Activated B cell treated with CpG ODN at 0.5 μM for 24 hours (primary cell): ENCODE results near the gene VSIG10L2. TPM values are rescaled to one million over a fixed set of nuclear protein-coding genes. Genes with fewer than 3 reads are reported as not detected.

Source experiments
- ATAC-seq: fragments of 200-7000 bp; cut with Tn5 transposase; one replicate; pipeline ENCODE4 v1.10.0; 2021; ENCODE audit warnings: low read depth, mild to moderate bottlenecking, moderate library complexity
- CTCF ChIA-PET: fragments of 350-600 bp; sonication (Branson Sonifier 250); formaldehyde crosslinking; loops from one replicate; lab custom pipeline; 2021; ENCODE audit warnings: antibody characterized with exemption; lab: Charles Lee
- POLR2A ChIA-PET: fragments of 350-600 bp; sonication (Branson Sonifier 250); formaldehyde crosslinking; loops from one replicate; lab custom pipeline; 2021; ENCODE audit warnings: antibody characterized with exemption; lab: Charles Lee
- DNase-seq: peaks from one replicate; pipeline ENCODE4 v3.0.0; 2022
- H3K27ac Mint-ChIP-seq: one replicate; pipeline ENCODE4 v1.8.0; 2020; ENCODE audit warnings: mixed read lengths
- H3K27me3 Mint-ChIP-seq: one replicate; pipeline ENCODE4 v1.8.0; 2021; ENCODE audit warnings: mixed read lengths
- H3K36me3 Mint-ChIP-seq: one replicate; pipeline ENCODE4 v1.8.0; 2021; ENCODE audit warnings: low read depth, mixed read lengths
- H3K4me1 Mint-ChIP-seq: one replicate; pipeline ENCODE4 v1.8.0; 2021; ENCODE audit warnings: mixed read lengths
- H3K4me3 Mint-ChIP-seq: one replicate; pipeline ENCODE4 v1.8.0; 2020; ENCODE audit warnings: mild to moderate bottlenecking, mixed read lengths
- H3K9me3 Mint-ChIP-seq: one replicate; pipeline ENCODE4 v1.8.0; 2020; ENCODE audit warnings: mixed read lengths
- intact Hi-C: fragments of 100-400 bp; cut with micrococcal nuclease; formaldehyde crosslinking; loops from one replicate; pipeline ENCODE4 v1.15.1; 2024
- total RNA-seq: library from RNA; stranded (reverse); gene quantifications from 2 replicates; pipeline ENCODE4 v1.2.3, GENCODE V29; 2022
- TF ChIP-seq, protein P1 (sequence below): fragments of 200-600 bp; IDR thresholded peaks from one replicate; pipeline ENCODE4 v1.8.0; 2022; ENCODE audit warnings: antibody characterized with exemption, mild to moderate bottlenecking

Gene VSIG10L2
- total RNA-seq, 1 donor from 2014 or later: not detected

- Mint-ChIP-seq H3K4me3 (no peak overlapping the region), H3K9me3 (no peaks in the 10 kb centered on the region), H3K27ac (no peak overlapping the region), H3K27me3 (no peaks in the 10 kb centered on the region), H3K36me3 (no peaks in the 10 kb centered on the region), H3K4me1 (no peaks in the 10 kb centered on the region)
- intact Hi-C loops: no loop called here
- ATAC-seq (no peak), DNase-seq (no peak)
- ChIA-PET CTCF (no interaction called here), POLR2A (no interaction called here)
- TF ChIP-seq, protein P1, sequence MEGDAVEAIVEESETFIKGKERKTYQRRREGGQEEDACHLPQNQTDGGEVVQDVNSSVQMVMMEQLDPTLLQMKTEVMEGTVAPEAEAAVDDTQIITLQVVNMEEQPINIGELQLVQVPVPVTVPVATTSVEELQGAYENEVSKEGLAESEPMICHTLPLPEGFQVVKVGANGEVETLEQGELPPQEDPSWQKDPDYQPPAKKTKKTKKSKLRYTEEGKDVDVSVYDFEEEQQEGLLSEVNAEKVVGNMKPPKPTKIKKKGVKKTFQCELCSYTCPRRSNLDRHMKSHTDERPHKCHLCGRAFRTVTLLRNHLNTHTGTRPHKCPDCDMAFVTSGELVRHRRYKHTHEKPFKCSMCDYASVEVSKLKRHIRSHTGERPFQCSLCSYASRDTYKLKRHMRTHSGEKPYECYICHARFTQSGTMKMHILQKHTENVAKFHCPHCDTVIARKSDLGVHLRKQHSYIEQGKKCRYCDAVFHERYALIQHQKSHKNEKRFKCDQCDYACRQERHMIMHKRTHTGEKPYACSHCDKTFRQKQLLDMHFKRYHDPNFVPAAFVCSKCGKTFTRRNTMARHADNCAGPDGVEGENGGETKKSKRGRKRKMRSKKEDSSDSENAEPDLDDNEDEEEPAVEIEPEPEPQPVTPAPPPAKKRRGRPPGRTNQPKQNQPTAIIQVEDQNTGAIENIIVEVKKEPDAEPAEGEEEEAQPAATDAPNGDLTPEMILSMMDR: no peak
Measured at GRCh38 chr11:125994509-125994908, 48.7 kb downstream of the VSIG10L2 start.

GRCh38 chr11:125995313-125995712 is 49.5 kb downstream of the VSIG10L2 start:
- ChIA-PET CTCF (no interaction called here), POLR2A (no interaction called here)
- no peak for DNase-seq
- H3K27ac Mint-ChIP-seq: no peak overlapping the region
- no peaks in the 10 kb centered on the region for H3K36me3 Mint-ChIP-seq
- H3K9me3 Mint-ChIP-seq: no peaks in the 10 kb centered on the region
- no peaks in the 10 kb centered on the region for H3K27me3 Mint-ChIP-seq
- H3K4me3 Mint-ChIP-seq: no peak overlapping the region
- ATAC-seq: no peak
- intact Hi-C loops: no loop called here
- no peaks in the 10 kb centered on the region for H3K4me1 Mint-ChIP-seq
- TF ChIP-seq, protein P1: no peak

GRCh38 chr11:125998267-125998666 is 52.4 kb downstream of the VSIG10L2 start:
- ChIA-PET POLR2A (no interaction called here), CTCF (no interaction called here)
- Mint-ChIP-seq H3K9me3 (no peaks in the 10 kb centered on the region), H3K4me3 (no peak overlapping the region), H3K36me3 (no peaks in the 10 kb centered on the region), H3K27ac (no peak overlapping the region), H3K4me1 (no peaks in the 10 kb centered on the region), H3K27me3 (peaks cover 4% of the 10 kb centered on the region)
- intact Hi-C loops: no loop called here
- ATAC-seq (no peak), DNase-seq (no peak)
- TF ChIP-seq, protein P1: no peak

GRCh38 chr11:125999234-125999880 is 53.5 kb downstream of the VSIG10L2 start:
- no peaks in the 10 kb centered on the region for H3K36me3 Mint-ChIP-seq
- TF ChIP-seq, protein P1: no peak
- CTCF ChIA-PET: no interaction called here

GRCh38 chr11:126002181-126002580 is 56.3 kb downstream of the VSIG10L2 start:
- CTCF ChIA-PET: no interaction called here
- TF ChIP-seq, protein P1: no peak
- no peak for DNase-seq
- H3K4me3 Mint-ChIP-seq: no peak overlapping the region
- H3K36me3 Mint-ChIP-seq: no peaks in the 10 kb centered on the region
- H3K27me3 Mint-ChIP-seq: peaks cover 7% of the 10 kb centered on the region
- no peak overlapping the region for H3K27ac Mint-ChIP-seq
- POLR2A ChIA-PET: no interaction called here
- no peaks in the 10 kb centered on the region for H3K4me1 Mint-ChIP-seq
- H3K9me3 Mint-ChIP-seq: no peaks in the 10 kb centered on the region
- intact Hi-C loops: no loop called here
- no peak for ATAC-seq

More at GRCh38 chr11:125999234-125999880, 53.5 kb downstream of the VSIG10L2 start:
- ATAC-seq (no peak), DNase-seq (no peak)
- Mint-ChIP-seq H3K9me3 (no peaks in the 10 kb centered on the region), H3K27ac (no peak overlapping the region), H3K4me3 (no peak overlapping the region), H3K4me1 (no peaks in the 10 kb centered on the region), H3K27me3 (peaks cover 4% of the 10 kb centered on the region)
- POLR2A ChIA-PET: no interaction called here
- intact Hi-C loops: no loop called here

Other genes with a start within 250 kb of the VSIG10L2 start
- not detected in 2 replicates for gene PATE1, start 199.8 kb upstream of the VSIG10L2 start, total RNA-seq
- gene PATE2, start 167.2 kb upstream of the VSIG10L2 start, total RNA-seq: not detected in 2 replicates
- not detected in 2 replicates for gene PATE3, start 157.9 kb upstream of the VSIG10L2 start, total RNA-seq
- gene PATE4, start 112.7 kb upstream of the VSIG10L2 start, total RNA-seq: not detected in 2 replicates
- gene HYLS1, start 58.4 kb upstream of the VSIG10L2 start, total RNA-seq: 9.0 TPM in 2 replicates
- gene PUS3, start 42.8 kb upstream of the VSIG10L2 start, total RNA-seq: 10.2 and 13.2 TPM in 2 replicates
- gene DDX25, start 41.5 kb upstream of the VSIG10L2 start, total RNA-seq: 0.24 TPM in 1 of 2 replicates, not detected in the other
- 0.24 and 0.27 TPM in 2 replicates for gene CDON, start 116.8 kb downstream of the VSIG10L2 start, total RNA-seq